Activated naive CD4-positive, alpha-beta T cell treated with anti-CD3 and anti-CD28 coated beads, Interleukin-2, amount 10 ng/mL, durations not matched to agents 7 days and 5 days (primary cell): ENCODE results near the gene COQ8B.
"Not testable (repeated sequence)": the region's sequence is repeated elsewhere in the genome, so short reads cannot be mapped to it uniquely, and the experiment has no call there.

Source experiments
- CTCF ChIA-PET: fragments of 350-600 bp; sonication (Branson Sonifier 250); formaldehyde crosslinking; loops from one replicate; lab custom pipeline; 2021; ENCODE audit warnings: antibody characterized with exemption; lab: Charles Lee
- DNase-seq: peaks from one replicate; pipeline ENCODE4 v3.0.0-alpha.2; 2020
- H3K27ac Mint-ChIP-seq: one replicate; pipeline ENCODE4 v1.8.0; 2021; ENCODE audit warnings: mild to moderate bottlenecking, moderate library complexity, mixed read lengths
- H3K27me3 Mint-ChIP-seq: one replicate; pipeline ENCODE4 v1.8.0; 2021; ENCODE audit warnings: mild to moderate bottlenecking, mixed read lengths
- H3K36me3 Mint-ChIP-seq: one replicate; pipeline ENCODE4 v1.8.0; 2021; ENCODE audit warnings: mixed read lengths
- H3K4me1 Mint-ChIP-seq: one replicate; pipeline ENCODE4 v1.8.0; 2021; ENCODE audit warnings: mixed read lengths
- H3K4me3 Mint-ChIP-seq: one replicate; pipeline ENCODE4 v1.8.0; 2021; ENCODE audit warnings: mild to moderate bottlenecking, moderate library complexity, mixed read lengths
- H3K9me3 Mint-ChIP-seq: one replicate; pipeline ENCODE4 v1.8.0; 2021; ENCODE audit warnings: mixed read lengths

The COQ8B gene

GRCh38 chr19:40649903-40650675 lies 66.6 kb downstream of the COQ8B start:
- not testable (repeated sequence) for H3K9me3 Mint-ChIP-seq, DNase-seq, H3K36me3 Mint-ChIP-seq, H3K4me3 Mint-ChIP-seq, H3K4me1 Mint-ChIP-seq, H3K27ac Mint-ChIP-seq
- CTCF ChIA-PET, result interaction anchor here (1.3 kb wide), 1 partner anchor 14 kb away, joined by 3 read pairs; no protein-coding TSS in a partner anchor
- H3K27me3 Mint-ChIP-seq, result peaks cover 22% of the 10 kb centered on the region

- H3K9me3 Mint-ChIP-seq, result no peaks in the 10 kb centered on the region
- H3K4me3 Mint-ChIP-seq, result no peak overlapping the region
- DNase-seq, result no peak
- CTCF ChIA-PET, result interaction anchor here (4.8 kb wide), 1 partner anchor 13 kb away, joined by 37 read pairs; no protein-coding TSS in a partner anchor
- H3K4me1 Mint-ChIP-seq, result peaks cover 5% of the 10 kb centered on the region
- no peaks in the 10 kb centered on the region for H3K36me3 Mint-ChIP-seq
- H3K27me3 Mint-ChIP-seq, result peaks cover 26% of the 10 kb centered on the region
- H3K27ac Mint-ChIP-seq, result no peak overlapping the region
Measured at GRCh38 chr19:40646743-40647254, 69.9 kb downstream of the COQ8B start.

GRCh38 chr19:40642757-40643305 lies 73.9 kb downstream of the COQ8B start:
- no peak overlapping the region for H3K27ac Mint-ChIP-seq
- CTCF ChIA-PET, result interaction anchor here (4.8 kb wide), 1 partner anchor 9 kb away, joined by 37 read pairs; no protein-coding TSS in a partner anchor
- H3K4me3 Mint-ChIP-seq, result no peak overlapping the region
- H3K9me3 Mint-ChIP-seq, result no peaks in the 10 kb centered on the region
- no peak for DNase-seq
- H3K36me3 Mint-ChIP-seq, result no peaks in the 10 kb centered on the region
- H3K4me1 Mint-ChIP-seq, result peaks cover 17% of the 10 kb centered on the region
- peaks cover 28% of the 10 kb centered on the region for H3K27me3 Mint-ChIP-seq

- peaks cover 17% of the 10 kb centered on the region for H3K4me1 Mint-ChIP-seq
- DNase-seq, result no peak
- peaks cover 28% of the 10 kb centered on the region for H3K27me3 Mint-ChIP-seq
- no peaks in the 10 kb centered on the region for H3K36me3 Mint-ChIP-seq
- no peaks in the 10 kb centered on the region for H3K9me3 Mint-ChIP-seq
- no peak overlapping the region for H3K27ac Mint-ChIP-seq
- CTCF ChIA-PET, result interaction anchor here (4.8 kb wide), 1 partner anchor 8 kb away, joined by 37 read pairs; no protein-coding TSS in a partner anchor
- no peak overlapping the region for H3K4me3 Mint-ChIP-seq
Measured at GRCh38 chr19:40642051-40642706, 74.5 kb downstream of the COQ8B start.
